HCT116 (cell line): ENCODE data around the gene MKI67. TPM values are rescaled to one million over a fixed set of nuclear protein-coding genes. Genes with fewer than 3 reads are reported as not detected.

Experiments
- ATAC-seq: fragments of 200-7000 bp; cut with Tn5 transposase; 2 replicates; pipeline ENCODE4 v1.9.1; 2020; ENCODE audit warnings: mild to moderate bottlenecking, moderate library complexity
- BruUV-seq: library from RNA; stranded (reverse); fragments of 400-500 nt; replicated peaks from 2 replicates; lab custom pipeline; 2021; lab: Mats Ljungman, UMichigan
- CTCF ChIA-PET: fragments of 300-600 bp; sonication (Branson Sonifier 250); formaldehyde crosslinking; loops from one replicate; lab custom pipeline; 2021; ENCODE audit warnings: antibody characterized with exemption; lab: Charles Lee
- POLR2A ChIA-PET: fragments of 300-600, 350-600 bp; sonication (Branson Sonifier 250); formaldehyde crosslinking; loops from one replicate; lab custom pipeline; 2021; ENCODE audit warnings: antibody characterized with exemption; lab: Charles Lee
- RAD21 ChIA-PET, 2 experiments: fragments of 300-600 bp; sonication (Branson Sonifier 250); formaldehyde crosslinking; loops; one replicate each; lab custom pipeline; 2023; ENCODE audit warnings: low total read pairs in 2 of 2; ENCODE audit not compliant: uncharacterized antibody in 2 of 2, unreplicated experiment in 2 of 2, low non-redundant PET in 1 of 2; lab: Charles Lee
- DNase-seq: peaks from one replicate; pipeline ENCODE4 v3.0.0-alpha.2; 2010; ENCODE audit warnings: low read depth, low spot score
- H2AFZ ChIP-seq: fragments of 200-600 bp; shearing (Covaris generic), sonication (generic); 2 replicates; pipeline ENCODE4 v1.6.1; 2017; ENCODE audit warnings: low read depth, mixed run types, mixed read lengths, antibody characterized with exemption, low read length; ENCODE audit not compliant: poor library complexity, severe bottlenecking
- H3K27ac ChIP-seq: 2 replicates; pipeline ENCODE4 v1.5.1; 2012; ENCODE audit warnings: low read depth, low read length
- H3K27me3 ChIP-seq: fragments of 200-600 bp; sonication (generic); 2 replicates; pipeline ENCODE4 v1.6.1; 2016; ENCODE audit warnings: mixed run types, low read length, mixed read lengths; ENCODE audit not compliant: insufficient read depth
- H3K36me3 ChIP-seq, 2 experiments: fragments of 200-500 bp in 1 of 2; fragments of 200-600 bp in 1 of 2; sonication (Bioruptor generic) in 1 of 2; sonication (generic) in 1 of 2; 2 replicates each; pipeline versions ENCODE4 v1.5.1 to v1.6.1; 2014 to 2016; ENCODE audit warnings: low read length in 2 of 2, inconsistent platforms in 1 of 2, mixed read lengths in 1 of 2, mixed run types in 1 of 2; ENCODE audit not compliant: insufficient read depth in 2 of 2, control insufficient read depth in 1 of 2
- H3K4me1 ChIP-seq, 2 experiments: fragments of 200-600 bp in 1 of 2; sonication (generic) in 1 of 2; 2 replicates each; pipeline versions ENCODE4 v1.5.1 to v1.6.1; 2012 to 2017; ENCODE audit warnings: low read length in 2 of 2, inconsistent platforms in 1 of 2, mild to moderate bottlenecking in 1 of 2, mixed read lengths in 1 of 2, mixed run types in 1 of 2, moderate library complexity in 1 of 2; ENCODE audit not compliant: insufficient read depth in 2 of 2, control insufficient read depth in 1 of 2
- H3K4me2 ChIP-seq: fragments of 200-600 bp; sonication (generic); 2 replicates; pipeline ENCODE4 v1.6.1; 2017; ENCODE audit warnings: mixed run types, low read length, mixed read lengths
- H3K4me3 ChIP-seq, 2 experiments: fragments of 200-600 bp in 1 of 2; sonication (generic) in 1 of 2; replicated peaks in 1 of 2; 2 replicates each; pipeline ENCODE4 v1.5.1; 2011 to 2016; ENCODE audit warnings: low read length in 2 of 2, control low read depth in 1 of 2, low read depth in 1 of 2, mild to moderate bottlenecking in 1 of 2, mixed read lengths in 1 of 2, mixed run types in 1 of 2
- H3K79me2 ChIP-seq: fragments of 200-600 bp; sonication (generic); 2 replicates; pipeline ENCODE4 v1.6.1; 2017; ENCODE audit warnings: mild to moderate bottlenecking, mixed run types, low read length, moderate library complexity, mixed read lengths; ENCODE audit not compliant: insufficient read depth
- H3K9ac ChIP-seq: fragments of 200-600 bp; sonication (generic); 2 replicates; pipeline ENCODE4 v1.6.1; 2016; ENCODE audit warnings: low read length, mixed read lengths
- H3K9me2 ChIP-seq: fragments of 200-600 bp; sonication (generic), shearing (Covaris generic); 2 replicates; pipeline ENCODE4 v1.6.1; 2017; ENCODE audit warnings: mixed run types, mild to moderate bottlenecking, moderate library complexity; ENCODE audit not compliant: insufficient read depth
- H3K9me3 ChIP-seq, 2 experiments: fragments of 200-500 bp in 1 of 2; fragments of 200-600 bp in 1 of 2; sonication (Bioruptor generic) in 1 of 2; sonication (generic) in 1 of 2; 2 replicates each; pipeline ENCODE4 v1.6.1; 2014 to 2017; ENCODE audit warnings: low read length in 2 of 2, mixed read lengths in 2 of 2, inconsistent platforms in 1 of 2, low read depth in 1 of 2, mild to moderate bottlenecking in 1 of 2, mixed run types in 1 of 2, moderate library complexity in 1 of 2; ENCODE audit not compliant: control insufficient read depth in 1 of 2, insufficient read depth in 1 of 2
- H4K20me1 ChIP-seq: fragments of 200-600 bp; sonication (generic), shearing (Covaris generic); 2 replicates; pipeline ENCODE4 v1.6.1; 2017; ENCODE audit warnings: mixed run types, mild to moderate bottlenecking, moderate library complexity; ENCODE audit not compliant: insufficient read depth
- CBX3 ChIP-seq: IDR thresholded peaks from 2 replicates; pipeline ENCODE4 v1.6.1; 2012; ENCODE audit warnings: low read depth
- CEBPB ChIP-seq: IDR thresholded peaks from 2 replicates; pipeline ENCODE4 v1.6.1; 2012; ENCODE audit warnings: low read depth
- CTCF ChIP-seq, 3 experiments: fragments of 200-600 bp in 1 of 3; sonication (generic) in 1 of 3; IDR thresholded peaks in 2 of 3; conservative IDR thresholded peaks in 1 of 3; 2 replicates each; pipeline ENCODE4 v1.5.1; 2012 to 2017; ENCODE audit warnings: low read depth in 2 of 3, low read length in 2 of 3, antibody characterized with exemption in 1 of 3, borderline replicate concordance in 1 of 3, control low read depth in 1 of 3, mild to moderate bottlenecking in 1 of 3, mixed read lengths in 1 of 3, mixed run types in 1 of 3, moderate library complexity in 1 of 3; ENCODE audit not compliant: insufficient read depth in 1 of 3
- EGR1 ChIP-seq: IDR thresholded peaks from 2 replicates; pipeline ENCODE4 v1.6.1; 2012; ENCODE audit warnings: low read depth
- EZH2phosphoT487 ChIP-seq: fragments of 200-600 bp; IDR thresholded peaks from 2 replicates; pipeline ENCODE4 v1.6.1; 2018; ENCODE audit warnings: antibody characterized with exemption, borderline replicate concordance
- FOSL1 ChIP-seq: IDR thresholded peaks from 2 replicates; pipeline ENCODE4 v1.6.1; 2012; ENCODE audit warnings: low read depth
- JUND ChIP-seq: IDR thresholded peaks from 2 replicates; pipeline ENCODE4 v1.6.1; 2012
- MAX ChIP-seq: IDR thresholded peaks from 2 replicates; pipeline ENCODE4 v1.6.1; 2012
- POLR2AphosphoS5 ChIP-seq: IDR thresholded peaks from 2 replicates; pipeline ENCODE4 v1.6.1; 2011; ENCODE audit warnings: mild to moderate bottlenecking, low read depth, low read length, moderate library complexity
- REST ChIP-seq: IDR thresholded peaks from 2 replicates; pipeline ENCODE4 v1.6.1; 2012; ENCODE audit warnings: low read depth
- TCF7L2 ChIP-seq: IDR thresholded peaks from 2 replicates; pipeline ENCODE4 v1.7.0; 2011; ENCODE audit warnings: borderline replicate concordance, inconsistent platforms; ENCODE audit not compliant: insufficient read depth, insufficient read length; ENCODE audit errors: extremely low read depth
- intact Hi-C: fragments of 100-400 bp; cut with micrococcal nuclease; formaldehyde crosslinking; loops from 2 replicates; pipeline ENCODE4 v1.10.0; 2022
- total RNA-seq: library from RNA; stranded (reverse); gene quantifications from one replicate; pipeline ENCODE4 v1.2.1, GENCODE V29; 2021; ENCODE audit not compliant: unreplicated experiment

MKI67 gene
- total RNA-seq, 1 experiment from 2014 or later, result 202 TPM

- BruUV-seq, result no TSS peak
- Histone ChIP-seq H3K27me3 (no peaks in the 10 kb centered on the region), H2AFZ (no peak overlapping the region), H3K4me2 (no peak overlapping the region), H3K36me3 (no peaks in the 10 kb centered on the region; a peak in 1 of 4 replicates), H3K9me3 (no peaks in the 10 kb centered on the region), H3K9me2 (no peaks in the 10 kb centered on the region), H3K4me1 (peaks cover 0 to 6% of the 10 kb centered on the region in 2 experiments; a peak in 1 of 4 replicates), H3K79me2 (no peaks in the 10 kb centered on the region), H4K20me1 (no peaks in the 10 kb centered on the region), H3K27ac (no peak overlapping the region), H3K4me3 (no peak overlapping the region), H3K9ac (no peak overlapping the region)
- DNase-seq (no peak), ATAC-seq (no peak)
- intact Hi-C loops, result loop anchor here (2.0 to 5.0 kb wide), 3 partner anchors 213 to 576 kb away; no protein-coding TSS in a partner anchor
- no peak for TF ChIP-seq POLR2AphosphoS5
- TF ChIP-seq CEBPB, result no peak
- no peak for TF ChIP-seq FOSL1
- no peak for TF ChIP-seq JUND
- TF ChIP-seq EZH2phosphoT487, result no peak
- no peak for TF ChIP-seq CBX3
- TF ChIP-seq EGR1, result no peak
- no peak for TF ChIP-seq REST
- TF ChIP-seq MAX, result no peak
- TF ChIP-seq CTCF (IDR thresholded peaks at IDR 0.05 in 2 of 3, conservative IDR thresholded peaks at IDR 0.05 in 1 of 3; ENCODE audit: borderline replicate concordance in 1 of 3, insufficient read depth in 1 of 3, low read depth in 2 of 3, low read length in 2 of 3), result no peak
- TF ChIP-seq TCF7L2, result no peak
- POLR2A ChIA-PET, result no interaction called here
- CTCF ChIA-PET, result interaction anchor here (1.4 to 3.3 kb wide), 5 partner anchors 33 to 387 kb away, joined by 5 to 47 read pairs (median 16); partner anchors contain the start of gene PTPRE
- RAD21 ChIA-PET, result no interaction called here
Measured at GRCh38 chr10:128067691-128068397, 58.4 kb downstream of the MKI67 start.
